Astrocyte of the spinal cord (primary cell): ENCODE data around the gene ASB10.

Source experiments
- DNase-seq: peaks from one replicate; pipeline ENCODE4 v3.0.0; 2011; ENCODE audit warnings: low read depth, low spot score
- H3K4me3 ChIP-seq: 2 replicates; pipeline ENCODE4 v1.5.1; 2011; ENCODE audit warnings: low read depth, mild to moderate bottlenecking, low read length, moderate library complexity
- CTCF ChIP-seq: IDR thresholded peaks from 2 replicates; pipeline ENCODE4 v1.5.1; 2012; ENCODE audit warnings: low read depth, mild to moderate bottlenecking, low read length, inconsistent platforms
- in situ Hi-C: cut with HindIII; loops from 2 replicates; pipeline ENCODE4 v1.10.0; 2017; ENCODE audit warnings: low sequenced_read_pairs

Gene ASB10

GRCh38 chr7:151206914-151207313 is 19.9 kb upstream of the ASB10 start:
- no peak for DNase-seq
- H3K4me3 ChIP-seq, result no peak overlapping the region

GRCh38 chr7:151205730-151206129 is 18.7 kb upstream of the ASB10 start:
- DNase-seq, result no peak
- H3K4me3 ChIP-seq, result no peak overlapping the region
- no peak for TF ChIP-seq CTCF
- in situ Hi-C loops, result no loop called here

More at GRCh38 chr7:151206914-151207313, 19.9 kb upstream of the ASB10 start:
- TF ChIP-seq CTCF, result no peak
- in situ Hi-C loops, result no loop called here

GRCh38 chr7:151204383-151205032 is 17.5 kb upstream of the ASB10 start:
- in situ Hi-C loops, result no loop called here
- no peak for DNase-seq
- no peak for TF ChIP-seq CTCF
- H3K4me3 ChIP-seq, result no peak overlapping the region

GRCh38 chr7:151202836-151203235 is 15.8 kb upstream of the ASB10 start:
- TF ChIP-seq CTCF, result no peak
- in situ Hi-C loops, result no loop called here
- no peak overlapping the region for H3K4me3 ChIP-seq
- DNase-seq, result no peak

- in situ Hi-C loops, result no loop called here
- no peak for TF ChIP-seq CTCF
- H3K4me3 ChIP-seq, result no peak overlapping the region
- no peak for DNase-seq
These were observed 14.7 kb upstream of the ASB10 start for GRCh38 chr7:151201751-151202150.

- in situ Hi-C loops, result no loop called here
- TF ChIP-seq CTCF, result no peak
- DNase-seq, result no peak
- H3K4me3 ChIP-seq, result no peak overlapping the region
These were observed 14.3 kb upstream of the ASB10 start for GRCh38 chr7:151201344-151201743.
